Spleen (tissue), 7 donors: ENCODE data around the gene SELENOM.

Experiments used
- POLR2A ChIP-seq, 3 donors: fragments of 450-650 bp; IDR thresholded peaks; one replicate each; pipeline ENCODE4 v1.5.1; 2017; ENCODE audit warnings: antibody characterized with exemption in 3 of 3, mild to moderate bottlenecking in 1 of 3
- POLR2AphosphoS5 ChIP-seq, 3 donors: sonication (generic); formaldehyde crosslinking; IDR thresholded peaks; one replicate each; pipeline ENCODE4 v1.5.1; 2017; ENCODE audit warnings: antibody characterized with exemption in 3 of 3
- TF ChIP-seq, protein P1 (sequence below), 11 experiments: fragments of 200-600 bp in 7 of 11; fragments of 450-650 bp in 4 of 11; sonication (generic) in 4 of 11; IDR thresholded peaks in 8 of 11; conservative IDR thresholded peaks in 3 of 11; 1 replicate in 7 of 11; 2 replicates in 4 of 11; pipeline versions ENCODE4 v1.4.0 to v1.8.0; 2016 to 2021; ENCODE audit warnings: antibody characterized with exemption in 11 of 11, inconsistent platforms in 4 of 11, mild to moderate bottlenecking in 1 of 11
- donor health status: DM: no; HTN: no; CAD: no; lungs with moderate emphysema.
- donor health status: DM: no; HTN: no; CAD: no.
- donor health status: DM: no; HTN: no; CAD: no.

GRCh38 chr22:31140746-31141145 lies 33.4 kb upstream of the SELENOM start:
- TF ChIP-seq, protein P1, sequence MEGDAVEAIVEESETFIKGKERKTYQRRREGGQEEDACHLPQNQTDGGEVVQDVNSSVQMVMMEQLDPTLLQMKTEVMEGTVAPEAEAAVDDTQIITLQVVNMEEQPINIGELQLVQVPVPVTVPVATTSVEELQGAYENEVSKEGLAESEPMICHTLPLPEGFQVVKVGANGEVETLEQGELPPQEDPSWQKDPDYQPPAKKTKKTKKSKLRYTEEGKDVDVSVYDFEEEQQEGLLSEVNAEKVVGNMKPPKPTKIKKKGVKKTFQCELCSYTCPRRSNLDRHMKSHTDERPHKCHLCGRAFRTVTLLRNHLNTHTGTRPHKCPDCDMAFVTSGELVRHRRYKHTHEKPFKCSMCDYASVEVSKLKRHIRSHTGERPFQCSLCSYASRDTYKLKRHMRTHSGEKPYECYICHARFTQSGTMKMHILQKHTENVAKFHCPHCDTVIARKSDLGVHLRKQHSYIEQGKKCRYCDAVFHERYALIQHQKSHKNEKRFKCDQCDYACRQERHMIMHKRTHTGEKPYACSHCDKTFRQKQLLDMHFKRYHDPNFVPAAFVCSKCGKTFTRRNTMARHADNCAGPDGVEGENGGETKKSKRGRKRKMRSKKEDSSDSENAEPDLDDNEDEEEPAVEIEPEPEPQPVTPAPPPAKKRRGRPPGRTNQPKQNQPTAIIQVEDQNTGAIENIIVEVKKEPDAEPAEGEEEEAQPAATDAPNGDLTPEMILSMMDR (IDR thresholded peaks at IDR 0.05 in 8 of 11, conservative IDR thresholded peaks at IDR 0.05 in 3 of 11): no peak
- no peak for TF ChIP-seq POLR2AphosphoS5 (IDR thresholded peaks at IDR 0.05)
- no peak for TF ChIP-seq POLR2A (IDR thresholded peaks at IDR 0.05)
